ENCODE measurements around the gene PIGA.

DNA sequence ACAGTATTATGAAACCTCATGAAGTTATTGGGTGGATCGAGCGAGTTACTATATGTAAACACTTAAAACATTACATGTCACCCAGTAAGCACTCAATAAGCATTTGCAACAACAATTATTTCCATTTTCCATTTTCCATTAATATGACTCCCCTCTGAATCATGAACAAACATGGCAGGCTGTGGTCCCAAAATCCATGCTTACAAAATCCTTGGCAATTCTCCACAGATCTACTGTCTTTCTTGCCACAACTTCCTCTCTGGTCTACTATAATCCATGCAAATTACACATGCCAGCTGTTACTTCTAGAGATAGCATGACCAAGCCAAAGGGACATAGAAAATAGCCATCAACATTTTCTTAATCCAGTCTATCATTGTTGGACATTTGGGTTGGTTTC lies 41.9 kb downstream of the PIGA start:
- TF ChIP-seq, protein P1, sequence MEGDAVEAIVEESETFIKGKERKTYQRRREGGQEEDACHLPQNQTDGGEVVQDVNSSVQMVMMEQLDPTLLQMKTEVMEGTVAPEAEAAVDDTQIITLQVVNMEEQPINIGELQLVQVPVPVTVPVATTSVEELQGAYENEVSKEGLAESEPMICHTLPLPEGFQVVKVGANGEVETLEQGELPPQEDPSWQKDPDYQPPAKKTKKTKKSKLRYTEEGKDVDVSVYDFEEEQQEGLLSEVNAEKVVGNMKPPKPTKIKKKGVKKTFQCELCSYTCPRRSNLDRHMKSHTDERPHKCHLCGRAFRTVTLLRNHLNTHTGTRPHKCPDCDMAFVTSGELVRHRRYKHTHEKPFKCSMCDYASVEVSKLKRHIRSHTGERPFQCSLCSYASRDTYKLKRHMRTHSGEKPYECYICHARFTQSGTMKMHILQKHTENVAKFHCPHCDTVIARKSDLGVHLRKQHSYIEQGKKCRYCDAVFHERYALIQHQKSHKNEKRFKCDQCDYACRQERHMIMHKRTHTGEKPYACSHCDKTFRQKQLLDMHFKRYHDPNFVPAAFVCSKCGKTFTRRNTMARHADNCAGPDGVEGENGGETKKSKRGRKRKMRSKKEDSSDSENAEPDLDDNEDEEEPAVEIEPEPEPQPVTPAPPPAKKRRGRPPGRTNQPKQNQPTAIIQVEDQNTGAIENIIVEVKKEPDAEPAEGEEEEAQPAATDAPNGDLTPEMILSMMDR (IDR thresholded peaks at IDR 0.05; ENCODE audit: insufficient read depth, low read length, poor library complexity, severe bottlenecking), result no peak
- no peak for TF ChIP-seq EZH2phosphoT487 (conservative IDR thresholded peaks at IDR 0.05; ENCODE audit: low read length)
